PC-9 (cell line): ENCODE measurements around the gene FDPS. TPM values are rescaled to one million over a fixed set of nuclear protein-coding genes. Genes with fewer than 3 reads are reported as not detected.

Source experiments
- BruUV-seq: library from RNA; stranded (reverse); fragments of 400-500 nt; replicated peaks from 2 replicates; lab custom pipeline; 2021; lab: Mats Ljungman, UMichigan
- CTCF ChIA-PET: fragments of 300-600 bp; sonication (Branson Sonifier 250); formaldehyde crosslinking; loops from one replicate; lab custom pipeline; 2022; ENCODE audit warnings: antibody characterized with exemption; lab: Charles Lee
- POLR2A ChIA-PET: fragments of 300-600 bp; sonication (Branson Sonifier 250); formaldehyde crosslinking; loops from one replicate; lab custom pipeline; 2022; ENCODE audit warnings: antibody characterized with exemption; ENCODE audit not compliant: unreplicated experiment; lab: Charles Lee
- DNase-seq, 2 experiments: peaks; one replicate each; pipeline versions ENCODE4 v3.0.0 to v3.0.0-alpha.2; 2015 to 2022; ENCODE audit warnings: mixed read lengths in 1 of 2
- H2AFZ ChIP-seq: fragments of 200-600 bp; sonication (generic); 2 replicates; pipeline ENCODE4 v1.8.1; 2017; ENCODE audit warnings: antibody characterized with exemption
- H3F3A ChIP-seq: fragments of 200-600 bp; sonication (generic); 2 replicates; pipeline ENCODE4 v1.8.1; 2017; ENCODE audit warnings: antibody characterized with exemption, mild to moderate bottlenecking, low read depth; ENCODE audit not compliant: insufficient read depth
- H3K27ac ChIP-seq: fragments of 200-600 bp; sonication (generic); 2 replicates; pipeline ENCODE4 v1.6.1; 2016; ENCODE audit warnings: mixed run types
- H3K27me3 ChIP-seq: fragments of 200-600 bp; sonication (generic); 2 replicates; pipeline ENCODE4 v1.6.1; 2016; ENCODE audit warnings: low read depth, mixed run types; ENCODE audit not compliant: insufficient read depth
- H3K36me3 ChIP-seq: fragments of 200-600 bp; sonication (generic); 2 replicates; pipeline ENCODE4 v1.6.1; 2016; ENCODE audit warnings: low read depth, mixed run types
- H3K4me1 ChIP-seq: fragments of 200-600 bp; sonication (generic); replicated peaks from 2 replicates; pipeline ENCODE4 v1.6.1; 2016; ENCODE audit warnings: mixed run types; ENCODE audit not compliant: insufficient read depth
- H3K4me2 ChIP-seq: fragments of 200-600 bp; sonication (generic); 2 replicates; pipeline ENCODE4 v1.6.1; 2017; ENCODE audit warnings: mixed run types
- H3K4me3 ChIP-seq: fragments of 200-600 bp; sonication (generic); 2 replicates; pipeline ENCODE4 v1.6.1; 2016; ENCODE audit warnings: mixed run types
- H3K79me2 ChIP-seq: fragments of 200-600 bp; sonication (generic); 2 replicates; pipeline ENCODE4 v1.6.1; 2017; ENCODE audit warnings: low read depth, mixed run types
- H3K9me2 ChIP-seq: fragments of 200-600 bp; sonication (generic); 2 replicates; pipeline ENCODE4 v1.8.1; 2017; ENCODE audit warnings: mild to moderate bottlenecking; ENCODE audit not compliant: insufficient read depth
- H3K9me3 ChIP-seq: fragments of 200-600 bp; sonication (generic); 2 replicates; pipeline ENCODE4 v1.8.1; 2016; ENCODE audit warnings: low read depth; ENCODE audit not compliant: insufficient read depth
- H4K20me1 ChIP-seq: fragments of 200-600 bp; sonication (generic); 2 replicates; pipeline ENCODE4 v1.8.1; 2017; ENCODE audit not compliant: insufficient read depth
- EZH2 ChIP-seq: fragments of 200-600 bp; sonication (generic); IDR thresholded peaks from 2 replicates; pipeline ENCODE4 v1.8.0; 2017; ENCODE audit warnings: antibody characterized with exemption, low read depth
- intact Hi-C: fragments of 100-400 bp; cut with micrococcal nuclease; formaldehyde crosslinking; loops from one replicate; pipeline ENCODE4 v1.10.0; 2022; ENCODE audit not compliant: unreplicated experiment
- total RNA-seq: library from RNA; stranded (reverse); gene quantifications from 2 replicates; pipeline ENCODE4 v1.2.3, GENCODE V29; 2021
- TF ChIP-seq, protein P1 (sequence below): fragments of 200-600 bp; sonication (generic); conservative IDR thresholded peaks from 2 replicates; pipeline ENCODE4 v1.6.1; 2017; ENCODE audit warnings: mixed run types, antibody characterized with exemption, mild to moderate bottlenecking, moderate library complexity

The FDPS gene
- total RNA-seq, 1 experiment from 2014 or later, result 568 TPM

DNA sequence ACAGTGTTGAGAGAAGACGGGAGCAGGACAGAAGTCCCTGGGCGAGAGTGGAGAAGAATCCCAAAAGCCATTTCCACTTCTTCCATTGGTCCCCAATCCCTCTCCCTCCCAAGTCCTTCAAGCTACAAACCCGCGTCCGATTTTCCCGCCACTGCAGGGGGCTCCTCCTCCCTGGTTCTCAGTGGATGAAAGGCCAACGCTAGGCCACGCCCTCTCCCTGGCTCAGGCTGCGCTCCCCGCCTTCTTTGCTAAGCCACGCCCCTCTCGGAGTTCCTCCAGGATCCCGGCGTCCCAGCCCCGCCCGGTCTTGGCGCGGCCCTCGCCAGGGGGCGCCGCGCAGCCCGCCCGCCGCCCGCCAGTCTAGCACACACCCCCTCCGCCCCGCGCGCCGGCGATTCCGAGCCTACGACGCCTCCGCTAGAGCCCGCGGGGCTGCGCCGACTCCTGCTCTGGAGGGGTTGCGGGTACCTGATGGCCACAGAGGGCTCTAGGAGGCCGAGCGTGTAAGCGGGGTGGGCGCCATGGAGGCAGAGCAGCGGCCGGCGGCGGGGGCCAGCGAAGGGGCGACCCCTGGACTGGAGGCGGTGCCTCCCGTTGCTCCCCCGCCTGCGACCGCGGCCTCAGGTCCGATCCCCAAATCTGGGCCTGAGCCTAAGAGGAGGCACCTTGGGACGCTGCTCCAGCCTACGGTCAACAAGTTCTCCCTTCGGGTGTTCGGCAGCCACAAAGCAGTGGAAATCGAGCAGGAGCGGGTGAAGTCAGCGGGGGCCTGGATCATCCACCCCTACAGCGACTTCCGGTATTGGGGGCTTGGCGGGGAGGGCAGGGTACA, 31.4 kb upstream of the FDPS start, which contains the start of gene HCN3:
Gene HCN3 (plus strand): TSS at position 394 of the 832 bp plus-strand sequence. CDS start 128 bp downstream, at position 522.
- Histone ChIP-seq H3K27me3 (no peaks in the 10 kb centered on the region), H4K20me1 (peaks cover 5% of the 10 kb centered on the region; the same call in 1 of the 2 replicates), H3K4me1 (peaks cover 13% of the 10 kb centered on the region), H3F3A (peaks cover 47% of the 10 kb centered on the region), H3K9me2 (no peaks in the 10 kb centered on the region), H2AFZ (peak within 1 kb of the TSS; percentile 96), H3K4me3 (peak within 1 kb of the TSS; percentile 96), H3K27ac (no peak within 1 kb of the TSS), H3K36me3 (no peaks in the 10 kb centered on the region), H3K4me2 (peak within 1 kb of the TSS; percentile 99), H3K9me3 (no peaks in the 10 kb centered on the region), H3K79me2 (peaks cover 8% of the 10 kb centered on the region)
- ChIA-PET POLR2A (interaction anchor here (0.6 to 0.9 kb wide), 2 partner anchors 18 to 46 kb away, joined by 3 to 4 read pairs; no protein-coding TSS in a partner anchor), CTCF (no interaction called here)
- DNase-seq, result peak; percentile 85 to 97
- intact Hi-C loops, result loop anchor here (2.0 kb wide), 1 partner anchor 46 kb away; no protein-coding TSS in a partner anchor
- BruUV-seq, result no TSS peak
- TF ChIP-seq, protein P1, sequence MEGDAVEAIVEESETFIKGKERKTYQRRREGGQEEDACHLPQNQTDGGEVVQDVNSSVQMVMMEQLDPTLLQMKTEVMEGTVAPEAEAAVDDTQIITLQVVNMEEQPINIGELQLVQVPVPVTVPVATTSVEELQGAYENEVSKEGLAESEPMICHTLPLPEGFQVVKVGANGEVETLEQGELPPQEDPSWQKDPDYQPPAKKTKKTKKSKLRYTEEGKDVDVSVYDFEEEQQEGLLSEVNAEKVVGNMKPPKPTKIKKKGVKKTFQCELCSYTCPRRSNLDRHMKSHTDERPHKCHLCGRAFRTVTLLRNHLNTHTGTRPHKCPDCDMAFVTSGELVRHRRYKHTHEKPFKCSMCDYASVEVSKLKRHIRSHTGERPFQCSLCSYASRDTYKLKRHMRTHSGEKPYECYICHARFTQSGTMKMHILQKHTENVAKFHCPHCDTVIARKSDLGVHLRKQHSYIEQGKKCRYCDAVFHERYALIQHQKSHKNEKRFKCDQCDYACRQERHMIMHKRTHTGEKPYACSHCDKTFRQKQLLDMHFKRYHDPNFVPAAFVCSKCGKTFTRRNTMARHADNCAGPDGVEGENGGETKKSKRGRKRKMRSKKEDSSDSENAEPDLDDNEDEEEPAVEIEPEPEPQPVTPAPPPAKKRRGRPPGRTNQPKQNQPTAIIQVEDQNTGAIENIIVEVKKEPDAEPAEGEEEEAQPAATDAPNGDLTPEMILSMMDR, result peak; percentile 68; the same call in 1 of the 2 replicates
- TF ChIP-seq EZH2, result no peak

DNA sequence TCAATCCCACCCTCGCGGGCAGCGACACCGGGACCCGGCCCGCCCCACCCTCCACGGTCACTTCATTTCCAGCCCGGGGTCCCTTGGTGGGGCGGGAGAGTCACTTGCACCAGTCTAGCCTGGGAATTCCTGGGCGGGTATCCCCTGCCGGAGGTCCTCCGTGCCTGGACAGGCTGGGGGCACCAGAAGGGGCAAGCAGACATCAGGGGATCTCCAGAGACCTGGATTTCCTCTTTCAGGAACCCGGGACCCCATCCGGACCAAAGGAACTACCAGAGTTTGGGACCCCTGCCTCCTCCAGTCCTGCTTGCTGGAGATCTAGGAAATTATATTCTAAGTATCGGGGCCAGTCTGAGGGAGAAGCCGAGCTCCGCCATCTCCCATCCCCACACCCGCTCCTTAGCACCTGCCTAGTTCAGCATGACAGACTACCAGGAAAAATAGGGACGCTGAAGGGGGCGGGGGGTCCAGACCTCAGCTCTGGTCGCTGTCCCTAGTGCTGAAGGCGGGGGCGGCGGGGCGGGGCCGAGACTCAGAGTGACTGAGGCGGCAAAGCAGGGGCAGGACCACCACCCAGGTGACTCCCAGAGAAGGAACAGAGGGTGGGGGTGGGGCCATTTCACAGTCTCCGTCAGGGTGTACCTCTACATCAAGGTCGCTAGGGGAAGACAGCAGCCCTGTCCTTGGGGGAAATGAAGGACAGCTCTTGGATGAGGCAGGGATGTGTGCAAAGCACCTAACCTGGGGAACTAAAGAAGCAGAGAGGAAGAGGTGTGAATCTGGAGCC, 30.6 kb upstream of the FDPS start:
- no peak overlapping the region for H3K27ac ChIP-seq
- no peaks in the 10 kb centered on the region for H3K9me2 ChIP-seq
- H3F3A ChIP-seq, result peaks cover 40% of the 10 kb centered on the region
- intact Hi-C loops, result loop anchor here (2.0 kb wide), 1 partner anchor 45 kb away; no protein-coding TSS in a partner anchor
- no TSS peak for BruUV-seq
- no peaks in the 10 kb centered on the region for H4K20me1 ChIP-seq
- peak overlapping the region; percentile 99 for H3K4me2 ChIP-seq
- H3K79me2 ChIP-seq, result no peaks in the 10 kb centered on the region; the same call in 1 of the 2 replicates
- peaks cover 10% of the 10 kb centered on the region for H3K4me1 ChIP-seq
- no peak for TF ChIP-seq EZH2
- TF ChIP-seq, protein P1, result peak; percentile 54; the same call in 1 of the 2 replicates
- ChIA-PET CTCF (no interaction called here), POLR2A (interaction anchor here (0.8 kb wide), 1 partner anchor 26 kb away, joined by 13 read pairs; no protein-coding TSS in a partner anchor)
- no peaks in the 10 kb centered on the region for H3K9me3 ChIP-seq
- H2AFZ ChIP-seq, result peak overlapping the region; percentile 96
- no peaks in the 10 kb centered on the region for H3K36me3 ChIP-seq
- H3K4me3 ChIP-seq, result peak overlapping the region; percentile 96
- DNase-seq, result peak; percentile 55 to 60
- H3K27me3 ChIP-seq, result no peaks in the 10 kb centered on the region

DNA sequence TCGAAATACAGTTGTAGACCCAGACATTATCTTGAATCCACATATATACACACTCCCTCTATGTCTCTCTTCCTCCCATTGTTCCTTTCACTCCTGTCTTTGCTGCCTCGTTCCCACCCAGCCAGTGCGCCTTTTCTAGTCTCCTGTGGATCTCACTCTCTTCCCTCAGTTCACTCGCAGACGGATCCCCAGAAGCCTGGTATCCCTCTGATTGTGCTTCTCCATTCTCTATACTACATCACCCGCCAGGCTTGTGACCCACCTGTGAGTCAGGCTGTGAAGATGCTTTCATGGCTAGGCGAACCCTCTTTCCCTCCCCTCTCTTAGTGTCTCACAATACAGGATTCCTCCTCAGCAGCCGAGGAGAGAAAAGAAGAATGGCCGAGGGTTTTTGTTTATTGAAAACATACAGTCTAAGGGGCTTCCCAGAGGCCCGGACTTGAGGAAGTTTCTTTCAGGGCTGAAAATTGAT, 29.9 kb upstream of the FDPS start:
- BruUV-seq, result no TSS peak
- POLR2A ChIA-PET, result interaction anchor here (0.8 kb wide), 1 partner anchor 25 kb away, joined by 13 read pairs; no protein-coding TSS in a partner anchor
- intact Hi-C loops, result no loop called here

More for the DNA sequence above, 29.9 kb upstream of the FDPS start:
- Histone ChIP-seq H3F3A (peaks cover 36% of the 10 kb centered on the region), H3K36me3 (no peaks in the 10 kb centered on the region), H2AFZ (no peak overlapping the region), H3K9me3 (no peaks in the 10 kb centered on the region), H3K4me3 (peak overlapping the region; percentile 96; the same call in 1 of the 2 replicates), H3K4me1 (peaks cover 7% of the 10 kb centered on the region), H3K79me2 (no peaks in the 10 kb centered on the region), H3K27ac (no peak overlapping the region), H3K27me3 (no peaks in the 10 kb centered on the region), H3K4me2 (peak overlapping the region; percentile 99), H3K9me2 (no peaks in the 10 kb centered on the region), H4K20me1 (no peaks in the 10 kb centered on the region)
- DNase-seq, result no peak
- CTCF ChIA-PET, result no interaction called here
- TF ChIP-seq EZH2, result no peak
- TF ChIP-seq, protein P1, result peak; percentile 8; the same call in 1 of the 2 replicates
